Astrocyte (in vitro differentiated cells and primary cell): Measurements from ENCODE around the gene CNTNAP5. TPM values are rescaled to one million over a fixed set of nuclear protein-coding genes. Genes with fewer than 3 reads are reported as not detected.

Source experiments
- DNase-seq: peaks from one replicate; pipeline ENCODE4 v3.0.0-alpha.2; 2010; ENCODE audit warnings: low read depth
- FAIRE-seq: peaks from 2 replicates; lab custom pipeline; 2011; peaks lifted over from hg19 to GRCh38; lab: Jason Lieb, UNC
- H2AFZ ChIP-seq: 2 replicates; pipeline ENCODE4 v1.6.0; 2012; ENCODE audit warnings: low read depth, low read length, inconsistent platforms
- H3K27ac ChIP-seq: 2 replicates; pipeline ENCODE4 v1.5.1; 2011; ENCODE audit warnings: low read depth, low read length, inconsistent platforms
- H3K27me3 ChIP-seq: 2 replicates; pipeline ENCODE4 v1.6.0; 2011; ENCODE audit warnings: low read length, inconsistent platforms; ENCODE audit not compliant: insufficient read depth
- H3K36me3 ChIP-seq: 2 replicates; pipeline ENCODE4 v1.5.1; 2011; ENCODE audit warnings: low read length, inconsistent platforms; ENCODE audit not compliant: insufficient read depth
- H3K4me1 ChIP-seq: 2 replicates; pipeline ENCODE4 v1.5.1; 2011; ENCODE audit warnings: low read length, inconsistent platforms; ENCODE audit not compliant: insufficient read depth
- H3K4me2 ChIP-seq: 2 replicates; pipeline ENCODE4 v1.6.0; 2012; ENCODE audit warnings: low read length, inconsistent platforms
- H3K4me3 ChIP-seq: 2 replicates; pipeline ENCODE4 v1.5.1; 2011; ENCODE audit warnings: low read depth, mild to moderate bottlenecking, low read length, inconsistent platforms; ENCODE audit not compliant: insufficient read depth
- H3K79me2 ChIP-seq: 2 replicates; pipeline ENCODE4 v1.6.0; 2012; ENCODE audit warnings: mild to moderate bottlenecking, low read length, inconsistent platforms; ENCODE audit not compliant: insufficient read depth
- H3K9ac ChIP-seq: 2 replicates; pipeline ENCODE4 v1.6.0; 2012; ENCODE audit warnings: mild to moderate bottlenecking, low read length, inconsistent platforms
- H3K9me3 ChIP-seq: 2 replicates; pipeline ENCODE4 v1.5.1; 2012; ENCODE audit warnings: low read depth, mild to moderate bottlenecking, low read length, inconsistent platforms; ENCODE audit not compliant: insufficient read depth
- H4K20me1 ChIP-seq: 2 replicates; pipeline ENCODE4 v1.6.0; 2012; ENCODE audit warnings: low read length, inconsistent platforms; ENCODE audit not compliant: insufficient read depth
- H3K27ac Mint-ChIP-seq: one replicate; pipeline ENCODE4 v1.8.0; 2021; ENCODE audit warnings: mild to moderate bottlenecking, mixed read lengths; ENCODE audit not compliant: unreplicated experiment
- H3K27me3 Mint-ChIP-seq: one replicate; pipeline ENCODE4 v1.8.0; 2021; ENCODE audit warnings: low read depth, mixed read lengths; ENCODE audit not compliant: unreplicated experiment
- H3K36me3 Mint-ChIP-seq: one replicate; pipeline ENCODE4 v1.8.0; 2021; ENCODE audit warnings: low read depth, mixed read lengths; ENCODE audit not compliant: unreplicated experiment
- H3K4me1 Mint-ChIP-seq: one replicate; pipeline ENCODE4 v1.8.0; 2021; ENCODE audit warnings: low read depth, mixed read lengths; ENCODE audit not compliant: unreplicated experiment
- H3K4me3 Mint-ChIP-seq: one replicate; pipeline ENCODE4 v1.8.0; 2021; ENCODE audit warnings: mild to moderate bottlenecking, moderate library complexity, mixed read lengths; ENCODE audit not compliant: unreplicated experiment
- H3K9me3 Mint-ChIP-seq: one replicate; pipeline ENCODE4 v1.8.0; 2021; ENCODE audit warnings: mild to moderate bottlenecking, mixed read lengths; ENCODE audit not compliant: unreplicated experiment
- EZH2 ChIP-seq: IDR thresholded peaks from 2 replicates; pipeline ENCODE4 v1.6.1; 2012; ENCODE audit warnings: mild to moderate bottlenecking, low read length, inconsistent platforms; ENCODE audit not compliant: insufficient read depth
- total RNA-seq: library from RNA; stranded (reverse); gene quantifications from 2 replicates; pipeline ENCODE4 v1.2.1, GENCODE V29; 2021
- TF ChIP-seq, protein P1 (sequence below): IDR thresholded peaks from 2 replicates; pipeline ENCODE4 v1.5.1; 2011; ENCODE audit warnings: low read depth, mild to moderate bottlenecking, inconsistent platforms, low read length, moderate library complexity; ENCODE audit not compliant: insufficient read depth

The CNTNAP5 gene
- total RNA-seq, 1 donor from 2014 or later = 0.30 TPM

DNA sequence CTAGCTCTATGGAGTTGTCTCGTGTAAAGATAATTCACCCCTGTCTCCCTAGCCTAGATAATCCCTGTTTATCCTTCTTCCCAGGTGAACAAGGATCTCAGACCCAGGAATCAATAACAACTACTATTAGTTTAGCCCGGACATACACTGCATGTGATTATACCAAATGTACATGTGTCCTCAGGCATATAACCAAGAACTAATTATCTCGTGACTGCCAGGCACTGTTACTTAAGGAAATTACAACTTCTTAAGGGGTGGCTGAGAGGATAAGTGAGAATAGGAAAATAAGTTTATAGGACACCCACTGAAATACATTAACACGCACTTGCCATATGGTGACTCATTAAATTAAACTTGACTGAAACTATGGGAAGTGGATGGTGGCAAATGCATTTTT is 126.6 kb downstream of the CNTNAP5 start:
- Mint-ChIP-seq H3K9me3 (no peaks in the 10 kb centered on the region), H3K36me3 (no peaks in the 10 kb centered on the region), H3K4me3 (no peak overlapping the region), H3K4me1 (no peaks in the 10 kb centered on the region), H3K27me3 (no peaks in the 10 kb centered on the region), H3K27ac (no peak overlapping the region)
- DNase-seq (no peak), FAIRE-seq (no peak)
- no peak overlapping the region for H3K4me3 ChIP-seq
- H4K20me1 ChIP-seq = no peaks in the 10 kb centered on the region
- no peaks in the 10 kb centered on the region for H3K27me3 ChIP-seq
- no peaks in the 10 kb centered on the region for H3K4me1 ChIP-seq
- TF ChIP-seq, protein P1, sequence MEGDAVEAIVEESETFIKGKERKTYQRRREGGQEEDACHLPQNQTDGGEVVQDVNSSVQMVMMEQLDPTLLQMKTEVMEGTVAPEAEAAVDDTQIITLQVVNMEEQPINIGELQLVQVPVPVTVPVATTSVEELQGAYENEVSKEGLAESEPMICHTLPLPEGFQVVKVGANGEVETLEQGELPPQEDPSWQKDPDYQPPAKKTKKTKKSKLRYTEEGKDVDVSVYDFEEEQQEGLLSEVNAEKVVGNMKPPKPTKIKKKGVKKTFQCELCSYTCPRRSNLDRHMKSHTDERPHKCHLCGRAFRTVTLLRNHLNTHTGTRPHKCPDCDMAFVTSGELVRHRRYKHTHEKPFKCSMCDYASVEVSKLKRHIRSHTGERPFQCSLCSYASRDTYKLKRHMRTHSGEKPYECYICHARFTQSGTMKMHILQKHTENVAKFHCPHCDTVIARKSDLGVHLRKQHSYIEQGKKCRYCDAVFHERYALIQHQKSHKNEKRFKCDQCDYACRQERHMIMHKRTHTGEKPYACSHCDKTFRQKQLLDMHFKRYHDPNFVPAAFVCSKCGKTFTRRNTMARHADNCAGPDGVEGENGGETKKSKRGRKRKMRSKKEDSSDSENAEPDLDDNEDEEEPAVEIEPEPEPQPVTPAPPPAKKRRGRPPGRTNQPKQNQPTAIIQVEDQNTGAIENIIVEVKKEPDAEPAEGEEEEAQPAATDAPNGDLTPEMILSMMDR = no peak
- TF ChIP-seq EZH2 = no peak
- peaks cover 9% of the 10 kb centered on the region for H3K9me3 ChIP-seq
- H2AFZ ChIP-seq = no peak overlapping the region
- no peaks in the 10 kb centered on the region for H3K79me2 ChIP-seq
- H3K36me3 ChIP-seq = no peaks in the 10 kb centered on the region
- no peak overlapping the region for H3K9ac ChIP-seq
- no peak overlapping the region for H3K4me2 ChIP-seq
- H3K27ac ChIP-seq = no peak overlapping the region

DNA sequence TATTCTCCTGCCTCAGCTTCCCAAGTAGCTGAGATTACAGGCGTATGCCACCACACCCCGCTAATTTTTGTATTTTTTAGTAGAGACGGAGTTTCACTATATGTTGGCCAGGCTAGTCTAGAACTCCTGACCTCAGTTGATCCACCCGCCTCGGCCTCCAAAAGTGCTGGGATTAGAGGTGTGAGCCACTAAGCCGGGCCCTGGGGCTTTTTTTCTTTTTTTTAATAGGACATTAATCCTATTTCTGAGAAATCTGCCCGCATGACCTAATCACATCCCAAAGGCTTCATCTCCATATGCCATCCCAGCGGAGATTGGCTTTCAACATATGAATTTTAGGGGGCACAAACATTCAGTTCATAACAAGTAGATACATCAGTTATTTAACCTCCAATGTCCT is 128.6 kb downstream of the CNTNAP5 start:
- Mint-ChIP-seq H3K4me1 (peaks cover 1% of the 10 kb centered on the region), H3K4me3 (no peak overlapping the region), H3K36me3 (no peaks in the 10 kb centered on the region), H3K27ac (no peak overlapping the region), H3K27me3 (no peaks in the 10 kb centered on the region), H3K9me3 (no peaks in the 10 kb centered on the region)
- Histone ChIP-seq H3K27me3 (no peaks in the 10 kb centered on the region), H2AFZ (no peak overlapping the region), H3K27ac (no peak overlapping the region), H3K4me2 (no peak overlapping the region), H3K79me2 (no peaks in the 10 kb centered on the region), H3K4me3 (no peak overlapping the region), H3K36me3 (no peaks in the 10 kb centered on the region), H3K9ac (no peak overlapping the region), H3K9me3 (peaks cover 9% of the 10 kb centered on the region), H3K4me1 (no peaks in the 10 kb centered on the region), H4K20me1 (no peaks in the 10 kb centered on the region)
- FAIRE-seq = no peak
- no peak for TF ChIP-seq EZH2
- TF ChIP-seq, protein P1 = no peak
- DNase-seq = no peak

DNA sequence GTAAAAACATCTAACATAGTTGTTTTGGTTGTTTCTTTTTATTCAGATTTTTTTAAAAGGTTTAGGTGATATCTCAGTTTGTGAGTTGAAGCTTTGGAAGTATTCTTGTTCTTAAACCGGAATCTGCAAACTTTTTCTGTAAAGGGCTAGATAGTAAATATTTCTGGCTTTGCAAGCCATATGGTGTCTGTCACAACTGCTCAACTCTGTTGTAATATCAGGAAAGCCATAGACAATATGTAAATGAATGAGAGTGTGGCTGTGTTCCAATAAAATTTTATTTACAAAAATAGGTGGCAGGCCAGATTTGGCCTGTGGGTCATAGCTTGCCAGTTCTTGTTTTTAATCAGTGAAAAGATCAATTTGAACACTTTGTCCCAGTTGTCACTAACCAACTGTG is 134.1 kb downstream of the CNTNAP5 start:
- DNase-seq = no peak

More for the DNA sequence above, 134.1 kb downstream of the CNTNAP5 start:
- Mint-ChIP-seq H3K4me1 (peaks cover 1% of the 10 kb centered on the region), H3K27me3 (no peaks in the 10 kb centered on the region), H3K36me3 (no peaks in the 10 kb centered on the region), H3K27ac (no peak overlapping the region), H3K9me3 (no peaks in the 10 kb centered on the region), H3K4me3 (no peak overlapping the region)
- Histone ChIP-seq H3K9ac (no peak overlapping the region), H2AFZ (no peak overlapping the region), H3K9me3 (peaks cover 4% of the 10 kb centered on the region), H3K4me3 (no peak overlapping the region), H3K4me1 (no peaks in the 10 kb centered on the region), H3K79me2 (no peaks in the 10 kb centered on the region), H3K27me3 (no peaks in the 10 kb centered on the region), H3K36me3 (no peaks in the 10 kb centered on the region), H3K27ac (no peak overlapping the region), H4K20me1 (no peaks in the 10 kb centered on the region), H3K4me2 (no peak overlapping the region)
- no peak for FAIRE-seq
- TF ChIP-seq EZH2 = no peak
- TF ChIP-seq, protein P1 = no peak
